Trophoblast cell (in vitro differentiated cells and primary cell): Measurements from ENCODE around the gene GSTM4.
"Not testable (repeated sequence)": the region's sequence is repeated elsewhere in the genome, so short reads cannot be mapped to it uniquely, and the experiment has no call there.

Experiments
- DNase-seq, 2 donors: peaks; one replicate each; pipeline ENCODE4 v3.0.0-alpha.2; 2016
- H2AFZ ChIP-seq: 2 replicates; pipeline ENCODE4 v1.6.1; 2013; ENCODE audit warnings: low read length, moderate library complexity, mild to moderate bottlenecking; ENCODE audit not compliant: insufficient read depth, poor library complexity
- H2AK5ac ChIP-seq: 2 replicates; pipeline ENCODE4 v1.6.1; 2013; ENCODE audit warnings: mild to moderate bottlenecking, low read length
- H2BK120ac ChIP-seq: 2 replicates; pipeline ENCODE4 v1.6.1; 2013; ENCODE audit warnings: low read length, mild to moderate bottlenecking, moderate library complexity; ENCODE audit not compliant: insufficient read depth, poor library complexity
- H2BK12ac ChIP-seq: 2 replicates; pipeline ENCODE4 v1.6.1; 2013; ENCODE audit warnings: mild to moderate bottlenecking, low read length, moderate library complexity
- H2BK5ac ChIP-seq: 2 replicates; pipeline ENCODE4 v1.6.1; 2013; ENCODE audit warnings: low read length, low read depth, moderate library complexity, mild to moderate bottlenecking; ENCODE audit not compliant: poor library complexity
- H3K14ac ChIP-seq: 2 replicates; pipeline ENCODE4 v1.6.1; 2013; ENCODE audit warnings: mild to moderate bottlenecking, low read length
- H3K18ac ChIP-seq: 2 replicates; pipeline ENCODE4 v1.6.1; 2013; ENCODE audit warnings: mild to moderate bottlenecking, low read length
- H3K23ac ChIP-seq: 2 replicates; pipeline ENCODE4 v1.6.1; 2013; ENCODE audit warnings: low read length
- H3K27ac ChIP-seq: 2 replicates; pipeline ENCODE4 v1.5.1; 2013; ENCODE audit warnings: low read depth, mild to moderate bottlenecking, inconsistent platforms, low read length, moderate library complexity
- H3K27me3 ChIP-seq: 2 replicates; pipeline ENCODE4 v1.6.1; 2013; ENCODE audit warnings: inconsistent platforms, mild to moderate bottlenecking, low read length, moderate library complexity; ENCODE audit not compliant: insufficient read depth
- H3K36me3 ChIP-seq, 2 experiments: 1 replicate in 1 of 2; 2 replicates in 1 of 2; pipeline ENCODE4 v1.6.1; 2013; ENCODE audit warnings: low read length in 2 of 2, mild to moderate bottlenecking in 2 of 2, moderate library complexity in 1 of 2; ENCODE audit not compliant: insufficient read depth in 2 of 2, control insufficient read depth in 1 of 2
- H3K4ac ChIP-seq: 2 replicates; pipeline ENCODE4 v1.6.1; 2013; ENCODE audit warnings: low read depth, mild to moderate bottlenecking, low read length, moderate library complexity
- H3K4me1 ChIP-seq, 2 experiments: 1 replicate in 1 of 2; 2 replicates in 1 of 2; pipeline ENCODE4 v1.6.1; 2013; ENCODE audit warnings: low read length in 2 of 2, mild to moderate bottlenecking in 2 of 2, moderate library complexity in 1 of 2; ENCODE audit not compliant: insufficient read depth in 2 of 2, control insufficient read depth in 1 of 2
- H3K4me2 ChIP-seq: 2 replicates; pipeline ENCODE4 v1.6.1; 2013; ENCODE audit warnings: inconsistent platforms, mild to moderate bottlenecking, low read length, moderate library complexity
- H3K4me3 ChIP-seq: 2 replicates; pipeline ENCODE4 v1.5.1; 2013; ENCODE audit warnings: mild to moderate bottlenecking, low read depth, low read length, inconsistent platforms
- H3K79me1 ChIP-seq: one replicate; pipeline ENCODE4 v1.6.1; 2013; ENCODE audit warnings: low read length
- H3K79me2 ChIP-seq: 2 replicates; pipeline ENCODE4 v1.6.1; 2013; ENCODE audit warnings: low read length, mild to moderate bottlenecking; ENCODE audit not compliant: control insufficient read depth, insufficient read depth, poor library complexity
- H3K9ac ChIP-seq: 2 replicates; pipeline ENCODE4 v1.6.1; 2013; ENCODE audit warnings: mild to moderate bottlenecking, low read length
- H3K9me3 ChIP-seq: 2 replicates; pipeline ENCODE4 v1.6.1; 2013; ENCODE audit warnings: low read depth, mild to moderate bottlenecking, control low read depth, inconsistent platforms, low read length; ENCODE audit not compliant: insufficient read depth
- H4K12ac ChIP-seq: 2 replicates; pipeline ENCODE4 v1.6.1; 2013; ENCODE audit warnings: low read depth, mild to moderate bottlenecking, low read length, moderate library complexity
- H4K8ac ChIP-seq: 2 replicates; pipeline ENCODE4 v1.6.1; 2013; ENCODE audit warnings: low read depth, mild to moderate bottlenecking, low read length, moderate library complexity
- H4K91ac ChIP-seq: one replicate; pipeline ENCODE4 v1.6.1; 2013; ENCODE audit warnings: low read depth, mild to moderate bottlenecking, low read length, moderate library complexity
- WGBS: extraction: QIAGEN DNeasy Blood & Tissue Kit; methylation state at CpG from one replicate; pipeline ENCODE4 v1.1.7; 2013; ENCODE audit warnings: missing lambda C conversion rate; ENCODE audit not compliant: insufficient read length, insufficient coverage; ENCODE audit errors: extremely low coverage; 5-methylcytosine and 5-hydroxymethylcytosine counted together

Gene GSTM4

GRCh38 chr1:109685890-109686289 lies 30.0 kb downstream of the GSTM4 start:
- not testable (repeated sequence) for H4K12ac ChIP-seq, H3K79me2 ChIP-seq, H2BK12ac ChIP-seq, H3K27ac ChIP-seq, H3K9me3 ChIP-seq, H3K27me3 ChIP-seq, H3K4ac ChIP-seq, H2AFZ ChIP-seq, H4K91ac ChIP-seq, H3K14ac ChIP-seq, H2BK120ac ChIP-seq, H3K36me3 ChIP-seq, DNase-seq, H3K4me3 ChIP-seq, H4K8ac ChIP-seq, H3K23ac ChIP-seq, H2BK5ac ChIP-seq, H3K18ac ChIP-seq, H3K4me2 ChIP-seq, H3K79me1 ChIP-seq, H2AK5ac ChIP-seq, H3K4me1 ChIP-seq, H3K9ac ChIP-seq
- no CpG with 5 or more reads among the region's 4 CpGs for WGBS

GRCh38 chr1:109687109-109687508 lies 31.2 kb downstream of the GSTM4 start:
- not testable (repeated sequence) for H3K9me3 ChIP-seq, H2BK12ac ChIP-seq, H3K9ac ChIP-seq, H3K79me1 ChIP-seq, H2BK5ac ChIP-seq, H2BK120ac ChIP-seq, H2AK5ac ChIP-seq, H4K12ac ChIP-seq, H3K27me3 ChIP-seq, H3K79me2 ChIP-seq, H4K91ac ChIP-seq, H3K23ac ChIP-seq, H3K18ac ChIP-seq, H3K14ac ChIP-seq, H3K4me1 ChIP-seq, H3K4ac ChIP-seq, H3K4me3 ChIP-seq, H3K36me3 ChIP-seq, DNase-seq, H4K8ac ChIP-seq, H3K27ac ChIP-seq
- peak overlapping the region; percentile 35 for H3K4me2 ChIP-seq
- WGBS: no CpG with 5 or more reads among the region's 11 CpGs
- H2AFZ ChIP-seq: peak overlapping the region; percentile 23

- Histone ChIP-seq H3K4me3 (peak within 1 kb of the TSS; percentile 51), H2AK5ac (no peak within 1 kb of the TSS), H3K14ac (peak within 1 kb of the TSS; percentile 50), H3K9me3 (no peaks in the 10 kb centered on the region), H3K23ac (no peak within 1 kb of the TSS), H4K12ac (peak within 1 kb of the TSS; percentile 5), H3K4me2 (peak within 1 kb of the TSS; percentile 35), H2AFZ (peak within 1 kb of the TSS; percentile 38), H2BK5ac (no peak within 1 kb of the TSS), H3K4me1 (peaks cover 5 to 6% of the 10 kb centered on the region in 2 experiments), H2BK12ac (no peak within 1 kb of the TSS), H3K9ac (no peak within 1 kb of the TSS), H3K79me2 (no peaks in the 10 kb centered on the region), H3K18ac (no peak within 1 kb of the TSS), H4K91ac (no peak within 1 kb of the TSS), H3K27ac (no peak within 1 kb of the TSS), H3K36me3 (no peaks in the 10 kb centered on the region), H3K79me1 (peaks cover 1% of the 10 kb centered on the region), H3K4ac (no peak within 1 kb of the TSS), H2BK120ac (no peak within 1 kb of the TSS), H4K8ac (peak within 1 kb of the TSS; percentile 61), H3K27me3 (no peaks in the 10 kb centered on the region)
- WGBS: no CpG with 5 or more reads among the region's 46 CpGs
- peak; percentile 46 to 48 for DNase-seq
Observed at GRCh38 chr1:109687641-109688499, 32.0 kb downstream of the GSTM4 start, which contains the start of gene GSTM1. Gene GSTM1, plus strand, starts transcription at chr1:109687817. Its CDS starts 57 bp downstream, at chr1:109687874.

GRCh38 chr1:109689844-109690405 lies 34.0 kb downstream of the GSTM4 start:
- Histone ChIP-seq H2AK5ac (no peak overlapping the region), H3K9me3 (no peaks in the 10 kb centered on the region), H3K4me3 (no peak overlapping the region), H4K8ac (no peak overlapping the region), H3K9ac (no peak overlapping the region), H2BK12ac (no peak overlapping the region), H2AFZ (no peak overlapping the region), H2BK120ac (no peak overlapping the region), H3K79me2 (no peaks in the 10 kb centered on the region), H3K4ac (no peak overlapping the region), H3K27ac (no peak overlapping the region), H2BK5ac (no peak overlapping the region), H3K4me2 (no peak overlapping the region), H3K27me3 (no peaks in the 10 kb centered on the region), H3K4me1 (peaks cover 5 to 6% of the 10 kb centered on the region in 2 experiments), H3K14ac (no peak overlapping the region), H3K79me1 (peaks cover 1% of the 10 kb centered on the region), H4K12ac (no peak overlapping the region), H3K18ac (no peak overlapping the region), H3K23ac (no peak overlapping the region), H4K91ac (no peak overlapping the region), H3K36me3 (no peaks in the 10 kb centered on the region)
- DNase-seq: no peak
- no CpG with 5 or more reads among the region's 6 CpGs for WGBS
